ENCODE data around the gene CCDC142. TPM values are rescaled to one million over a fixed set of nuclear protein-coding genes. Genes with fewer than 3 reads are reported as not detected.

CCDC142 gene
- total and polyA plus RNA-seq, 9 of the 15 experiments (the other 6 are each of a cell fraction or from before 2014, with no cell fraction given) = 0.55 to 11.7 (median 7.2) TPM

GRCh38 chr2:74496997-74497776 is 14.4 kb upstream of the CCDC142 start:
- no peaks in the 10 kb centered on the region for H3K9me3 ChIP-seq (replicated peaks; ENCODE audit: control insufficient read depth, insufficient read depth, low read depth, low read length)
- H3K4me3 ChIP-seq = no peak overlapping the region
- H3K27ac ChIP-seq (ENCODE audit: extremely low read depth, low read depth, low read length) = no peak overlapping the region
- FAIRE-seq (no peak), DNase-seq (ENCODE audit: extremely low read depth in 1 of 4, low spot score in 3 of 4) (no peak), ATAC-seq (no peak)
- H3K27me3 ChIP-seq (ENCODE audit: control insufficient read depth in 2 of 2, insufficient read depth in 2 of 2, low read length in 2 of 2) = no peaks in the 10 kb centered on the region
- no peak overlapping the region for H3K9ac ChIP-seq (ENCODE audit: insufficient read depth in 1 of 2, low read depth in 2 of 2, low read length in 2 of 2)
- BruUV-seq (replicated peaks) = no TSS peak
- no peak overlapping the region for H2AFZ ChIP-seq (ENCODE audit: low read depth, low read length)
- H4K20me1 ChIP-seq (replicated peaks; ENCODE audit: control insufficient read depth, insufficient read depth, low read length) = no peaks in the 10 kb centered on the region
- no peaks in the 10 kb centered on the region for H3K79me2 ChIP-seq (ENCODE audit: control insufficient read depth, insufficient read depth, low read length)
- CTCF ChIA-PET (ENCODE audit: low intra/inter-chr PET ratio) = no interaction called here
- in situ Hi-C loops (cut with MboI) = no loop called here
- H3K4me2 ChIP-seq (ENCODE audit: insufficient read depth, low read length) = no peak overlapping the region
- intact Hi-C loops (cut with micrococcal nuclease) = no loop called here
- peaks cover 11 to 32% of the 10 kb centered on the region in 2 experiments; a peak in 4 of 5 replicates for H3K4me1 ChIP-seq (replicated peaks in 1 of 2; ENCODE audit: control insufficient read depth in 2 of 2, insufficient read depth in 2 of 2, low read length in 2 of 2)
- H3K36me3 ChIP-seq (ENCODE audit: control insufficient read depth, insufficient read depth, low read length) = peaks cover 23% of the 10 kb centered on the region; the same call in 2 of the 3 replicates
- WGBS (ENCODE audit: insufficient coverage, low coverage, missing lambda C conversion rate) = 87% methylated on average over 18 of the region's 19 CpGs
- POLR2A ChIA-PET = interaction anchor here (1.0 kb wide), 1 partner anchor 25 kb away, joined by 3 read pairs; no protein-coding TSS in a partner anchor
- H3K9me1 ChIP-seq (ENCODE audit: control insufficient read depth, insufficient read depth, low read length) = no peaks in the 10 kb centered on the region
- TF ChIP-seq ZNF76 (CRISPR knock-in tag; IDR thresholded peaks at IDR 0.05; ENCODE audit: borderline replicate concordance) = no peak
- peak in 1 of 2 experiments; percentile 7; a peak in 1 of 4 replicates for TF ChIP-seq RAD21 (CRISPR knock-in tag; conservative IDR thresholded peaks at IDR 0.05 in 1 of 2, IDR thresholded peaks at IDR 0.05 in 1 of 2)
- TF ChIP-seq, protein P1, sequence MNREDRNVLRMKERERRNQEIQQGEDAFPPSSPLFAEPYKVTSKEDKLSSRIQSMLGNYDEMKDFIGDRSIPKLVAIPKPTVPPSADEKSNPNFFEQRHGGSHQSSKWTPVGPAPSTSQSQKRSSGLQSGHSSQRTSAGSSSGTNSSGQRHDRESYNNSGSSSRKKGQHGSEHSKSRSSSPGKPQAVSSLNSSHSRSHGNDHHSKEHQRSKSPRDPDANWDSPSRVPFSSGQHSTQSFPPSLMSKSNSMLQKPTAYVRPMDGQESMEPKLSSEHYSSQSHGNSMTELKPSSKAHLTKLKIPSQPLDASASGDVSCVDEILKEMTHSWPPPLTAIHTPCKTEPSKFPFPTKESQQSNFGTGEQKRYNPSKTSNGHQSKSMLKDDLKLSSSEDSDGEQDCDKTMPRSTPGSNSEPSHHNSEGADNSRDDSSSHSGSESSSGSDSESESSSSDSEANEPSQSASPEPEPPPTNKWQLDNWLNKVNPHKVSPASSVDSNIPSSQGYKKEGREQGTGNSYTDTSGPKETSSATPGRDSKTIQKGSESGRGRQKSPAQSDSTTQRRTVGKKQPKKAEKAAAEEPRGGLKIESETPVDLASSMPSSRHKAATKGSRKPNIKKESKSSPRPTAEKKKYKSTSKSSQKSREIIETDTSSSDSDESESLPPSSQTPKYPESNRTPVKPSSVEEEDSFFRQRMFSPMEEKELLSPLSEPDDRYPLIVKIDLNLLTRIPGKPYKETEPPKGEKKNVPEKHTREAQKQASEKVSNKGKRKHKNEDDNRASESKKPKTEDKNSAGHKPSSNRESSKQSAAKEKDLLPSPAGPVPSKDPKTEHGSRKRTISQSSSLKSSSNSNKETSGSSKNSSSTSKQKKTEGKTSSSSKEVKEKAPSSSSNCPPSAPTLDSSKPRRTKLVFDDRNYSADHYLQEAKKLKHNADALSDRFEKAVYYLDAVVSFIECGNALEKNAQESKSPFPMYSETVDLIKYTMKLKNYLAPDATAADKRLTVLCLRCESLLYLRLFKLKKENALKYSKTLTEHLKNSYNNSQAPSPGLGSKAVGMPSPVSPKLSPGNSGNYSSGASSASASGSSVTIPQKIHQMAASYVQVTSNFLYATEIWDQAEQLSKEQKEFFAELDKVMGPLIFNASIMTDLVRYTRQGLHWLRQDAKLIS (CRISPR knock-in tag; IDR thresholded peaks at IDR 0.05) = no peak
- TF ChIP-seq SMAD4 (CRISPR knock-in tag; conservative IDR thresholded peaks at IDR 0.05) = no peak
- no peak for TF ChIP-seq ZNF184 (CRISPR knock-in tag; IDR thresholded peaks at IDR 0.05)
- peak; percentile 97 for TF ChIP-seq NFIX (CRISPR knock-in tag; IDR thresholded peaks at IDR 0.05; ENCODE audit: low read depth)
- no peak for TF ChIP-seq ZNF165 (CRISPR knock-in tag; IDR thresholded peaks at IDR 0.05; ENCODE audit: borderline replicate concordance)
- no peak for TF ChIP-seq L3MBTL2 (IDR thresholded peaks at IDR 0.05)
- TF ChIP-seq ZNF584 (CRISPR knock-in tag; IDR thresholded peaks at IDR 0.05; ENCODE audit: low read depth) = no peak
- no peak for TF ChIP-seq KLF13 (tag; IDR thresholded peaks at IDR 0.05; ENCODE audit: borderline replicate concordance, low read depth)
- TF ChIP-seq XRCC3 (IDR thresholded peaks at IDR 0.05) = no peak
- TF ChIP-seq, protein P2, sequence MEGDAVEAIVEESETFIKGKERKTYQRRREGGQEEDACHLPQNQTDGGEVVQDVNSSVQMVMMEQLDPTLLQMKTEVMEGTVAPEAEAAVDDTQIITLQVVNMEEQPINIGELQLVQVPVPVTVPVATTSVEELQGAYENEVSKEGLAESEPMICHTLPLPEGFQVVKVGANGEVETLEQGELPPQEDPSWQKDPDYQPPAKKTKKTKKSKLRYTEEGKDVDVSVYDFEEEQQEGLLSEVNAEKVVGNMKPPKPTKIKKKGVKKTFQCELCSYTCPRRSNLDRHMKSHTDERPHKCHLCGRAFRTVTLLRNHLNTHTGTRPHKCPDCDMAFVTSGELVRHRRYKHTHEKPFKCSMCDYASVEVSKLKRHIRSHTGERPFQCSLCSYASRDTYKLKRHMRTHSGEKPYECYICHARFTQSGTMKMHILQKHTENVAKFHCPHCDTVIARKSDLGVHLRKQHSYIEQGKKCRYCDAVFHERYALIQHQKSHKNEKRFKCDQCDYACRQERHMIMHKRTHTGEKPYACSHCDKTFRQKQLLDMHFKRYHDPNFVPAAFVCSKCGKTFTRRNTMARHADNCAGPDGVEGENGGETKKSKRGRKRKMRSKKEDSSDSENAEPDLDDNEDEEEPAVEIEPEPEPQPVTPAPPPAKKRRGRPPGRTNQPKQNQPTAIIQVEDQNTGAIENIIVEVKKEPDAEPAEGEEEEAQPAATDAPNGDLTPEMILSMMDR (IDR thresholded peaks at IDR 0.05 in 2 of 3, conservative IDR thresholded peaks at IDR 0.05 in 1 of 3; ENCODE audit: insufficient read depth in 2 of 3, low read depth in 1 of 3, low read length in 3 of 3) = no peak
- peak; percentile 99 for TF ChIP-seq NFIC (IDR thresholded peaks at IDR 0.05)
- TF ChIP-seq JUNB (CRISPR knock-in tag; conservative IDR thresholded peaks at IDR 0.05) = no peak
- TF ChIP-seq SMAD1 (IDR thresholded peaks at IDR 0.05; ENCODE audit: low read depth, low read length, partially characterized antibody) = peak; percentile 80
- no peak for TF ChIP-seq RBM22 (IDR thresholded peaks at IDR 0.05; ENCODE audit: low read depth, low read length, poor library complexity, severe bottlenecking)
- TF ChIP-seq KLF1 (tag; IDR thresholded peaks at IDR 0.05) = no peak

All from K562 (cell line).